ENCODE results near the gene TAF4. TPM values are rescaled to one million over a fixed set of nuclear protein-coding genes. Genes with fewer than 3 reads are reported as not detected.

Gene TAF4
- total RNA-seq, 1 experiment from 2014 or later: 94.9 TPM

- Mint-ChIP-seq H3K27ac (ENCODE audit: unreplicated experiment) (no peak overlapping the region), H3K27me3 (ENCODE audit: insufficient read depth, unreplicated experiment) (no peaks in the 10 kb centered on the region), H3K36me3 (ENCODE audit: insufficient read depth, unreplicated experiment) (peaks cover 45% of the 10 kb centered on the region), H3K9me3 (ENCODE audit: unreplicated experiment) (no peaks in the 10 kb centered on the region), H3K4me3 (ENCODE audit: unreplicated experiment) (no peak overlapping the region), H3K4me1 (ENCODE audit: low read depth, unreplicated experiment) (no peaks in the 10 kb centered on the region)
- H3K9me3 ChIP-seq: no peaks in the 10 kb centered on the region
- BruUV-seq (replicated peaks): no TSS peak
- H3K4me1 ChIP-seq: no peaks in the 10 kb centered on the region
- POLR2A ChIA-PET: no interaction called here
- H3K36me3 ChIP-seq (ENCODE audit: control insufficient read depth, insufficient read depth, low read length): 0 out of 2 replicates have a peak, but pooled peaks cover 2% of the 10 kb centered on the region
- intact Hi-C loops (cut with micrococcal nuclease; ENCODE audit: unreplicated experiment): no loop called here
- no peak overlapping the region for H3K4me3 ChIP-seq (ENCODE audit: low read depth, low read length)
- DNase-seq: no peak
- CTCF ChIA-PET: no interaction called here
- H3K27me3 ChIP-seq (replicated peaks; ENCODE audit: control insufficient read depth, insufficient read depth, low read length): no peaks in the 10 kb centered on the region
- TF ChIP-seq, protein P1, sequence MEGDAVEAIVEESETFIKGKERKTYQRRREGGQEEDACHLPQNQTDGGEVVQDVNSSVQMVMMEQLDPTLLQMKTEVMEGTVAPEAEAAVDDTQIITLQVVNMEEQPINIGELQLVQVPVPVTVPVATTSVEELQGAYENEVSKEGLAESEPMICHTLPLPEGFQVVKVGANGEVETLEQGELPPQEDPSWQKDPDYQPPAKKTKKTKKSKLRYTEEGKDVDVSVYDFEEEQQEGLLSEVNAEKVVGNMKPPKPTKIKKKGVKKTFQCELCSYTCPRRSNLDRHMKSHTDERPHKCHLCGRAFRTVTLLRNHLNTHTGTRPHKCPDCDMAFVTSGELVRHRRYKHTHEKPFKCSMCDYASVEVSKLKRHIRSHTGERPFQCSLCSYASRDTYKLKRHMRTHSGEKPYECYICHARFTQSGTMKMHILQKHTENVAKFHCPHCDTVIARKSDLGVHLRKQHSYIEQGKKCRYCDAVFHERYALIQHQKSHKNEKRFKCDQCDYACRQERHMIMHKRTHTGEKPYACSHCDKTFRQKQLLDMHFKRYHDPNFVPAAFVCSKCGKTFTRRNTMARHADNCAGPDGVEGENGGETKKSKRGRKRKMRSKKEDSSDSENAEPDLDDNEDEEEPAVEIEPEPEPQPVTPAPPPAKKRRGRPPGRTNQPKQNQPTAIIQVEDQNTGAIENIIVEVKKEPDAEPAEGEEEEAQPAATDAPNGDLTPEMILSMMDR (IDR thresholded peaks at IDR 0.05; ENCODE audit: insufficient read depth in 1 of 2, low read depth in 1 of 2, low read length in 1 of 2, severe bottlenecking in 1 of 2, unreplicated experiment in 1 of 2): no peak
Measured at GRCh38 chr20:61969806-61970205, 95.9 kb downstream of the TAF4 start.

DNA sequence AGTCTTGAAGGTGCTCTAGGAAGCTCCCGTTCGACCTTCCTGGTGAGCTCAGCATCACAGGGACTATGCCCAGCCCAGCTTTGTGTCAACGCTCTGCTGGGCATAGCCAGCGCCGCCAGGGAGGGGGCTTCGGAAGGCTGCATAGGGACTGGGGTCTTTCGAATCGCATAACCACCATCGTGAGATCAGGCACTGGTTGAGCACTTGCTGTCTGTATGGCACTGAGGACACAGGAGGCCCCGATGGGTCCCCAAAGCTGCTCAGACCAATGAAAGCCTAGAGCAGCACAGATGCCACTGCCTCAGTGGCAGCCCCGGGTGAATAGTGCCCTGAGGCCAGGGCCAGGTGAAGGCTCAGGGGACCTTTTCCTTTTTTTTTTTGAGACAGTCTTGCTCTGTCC is 96.7 kb downstream of the TAF4 start:
- Mint-ChIP-seq H3K27ac (ENCODE audit: unreplicated experiment) (no peak overlapping the region), H3K36me3 (ENCODE audit: insufficient read depth, unreplicated experiment) (peaks cover 36% of the 10 kb centered on the region), H3K4me1 (ENCODE audit: low read depth, unreplicated experiment) (no peaks in the 10 kb centered on the region), H3K9me3 (ENCODE audit: unreplicated experiment) (no peaks in the 10 kb centered on the region), H3K27me3 (ENCODE audit: insufficient read depth, unreplicated experiment) (no peaks in the 10 kb centered on the region), H3K4me3 (ENCODE audit: unreplicated experiment) (no peak overlapping the region)
- intact Hi-C loops (cut with micrococcal nuclease; ENCODE audit: unreplicated experiment): no loop called here
- H3K36me3 ChIP-seq (ENCODE audit: control insufficient read depth, insufficient read depth, low read length): no peaks in the 10 kb centered on the region
- POLR2A ChIA-PET: no interaction called here
- no TSS peak for BruUV-seq (replicated peaks)
- H3K9me3 ChIP-seq: no peaks in the 10 kb centered on the region
- H3K27me3 ChIP-seq (replicated peaks; ENCODE audit: control insufficient read depth, insufficient read depth, low read length): no peaks in the 10 kb centered on the region
- no peaks in the 10 kb centered on the region for H3K4me1 ChIP-seq
- peak in 1 of 2 experiments; percentile 34 for DNase-seq
- CTCF ChIA-PET: no interaction called here
- no peak overlapping the region for H3K4me3 ChIP-seq (ENCODE audit: low read depth, low read length)
- TF ChIP-seq, protein P1 (IDR thresholded peaks at IDR 0.05; ENCODE audit: insufficient read depth in 1 of 2, low read depth in 1 of 2, low read length in 1 of 2, severe bottlenecking in 1 of 2, unreplicated experiment in 1 of 2): no peak

DNA sequence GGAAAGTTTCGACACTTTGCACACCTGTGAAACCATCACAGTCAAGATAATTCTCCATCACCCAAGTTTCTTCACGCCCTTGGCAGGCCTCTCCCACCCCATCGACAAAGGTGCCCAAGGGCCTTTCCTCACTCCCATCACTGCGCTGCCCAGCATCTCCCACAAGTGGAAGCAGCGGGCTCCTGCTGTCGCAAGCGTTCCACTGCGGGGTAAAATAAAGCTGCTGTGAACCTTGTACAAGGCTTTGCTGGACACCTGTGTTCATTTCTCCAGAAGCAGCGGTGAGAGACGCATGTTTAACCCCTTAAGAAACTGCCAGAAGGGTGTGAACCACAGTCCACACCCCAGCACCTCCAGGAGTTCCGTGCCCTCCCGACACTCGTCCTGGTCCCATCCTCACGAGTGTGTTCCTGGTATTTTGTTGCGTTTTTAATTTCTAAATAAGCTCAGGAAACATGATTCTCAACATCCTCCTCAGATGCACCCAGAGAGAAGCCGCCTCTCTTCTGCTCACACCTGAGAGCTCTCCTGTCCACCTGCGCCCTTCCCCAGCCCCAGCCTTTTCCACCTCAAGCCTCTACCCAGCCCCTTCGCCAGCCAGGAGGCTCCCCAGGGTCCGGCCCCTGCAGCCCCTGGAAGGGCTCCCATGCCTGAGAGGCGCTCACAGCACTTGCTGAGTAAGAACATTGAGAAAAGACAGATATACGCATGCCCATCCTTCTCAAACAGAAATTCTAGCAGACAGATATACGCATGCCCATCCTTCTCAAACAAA is 97.5 kb downstream of the TAF4 start:
- TF ChIP-seq, protein P1 (IDR thresholded peaks at IDR 0.05; ENCODE audit: insufficient read depth in 1 of 2, low read depth in 1 of 2, low read length in 1 of 2, severe bottlenecking in 1 of 2, unreplicated experiment in 1 of 2): no peak
- H3K9me3 ChIP-seq: no peaks in the 10 kb centered on the region
- peak in 1 of 2 experiments; percentile 42 for DNase-seq
- H3K4me1 Mint-ChIP-seq (ENCODE audit: low read depth, unreplicated experiment): no peaks in the 10 kb centered on the region
- CTCF ChIA-PET: no interaction called here
- H3K36me3 ChIP-seq (ENCODE audit: control insufficient read depth, insufficient read depth, low read length): no peaks in the 10 kb centered on the region
- H3K27me3 Mint-ChIP-seq (ENCODE audit: insufficient read depth, unreplicated experiment): no peaks in the 10 kb centered on the region
- no peaks in the 10 kb centered on the region for H3K4me1 ChIP-seq
- no peaks in the 10 kb centered on the region for H3K9me3 Mint-ChIP-seq (ENCODE audit: unreplicated experiment)
- no peak overlapping the region for H3K4me3 ChIP-seq (ENCODE audit: low read depth, low read length)
- no peaks in the 10 kb centered on the region for H3K27me3 ChIP-seq (replicated peaks; ENCODE audit: control insufficient read depth, insufficient read depth, low read length)
- POLR2A ChIA-PET: no interaction called here
- H3K4me3 Mint-ChIP-seq (ENCODE audit: unreplicated experiment): no peak overlapping the region
- no TSS peak for BruUV-seq (replicated peaks)
- peaks cover 29% of the 10 kb centered on the region for H3K36me3 Mint-ChIP-seq (ENCODE audit: insufficient read depth, unreplicated experiment)
- intact Hi-C loops (cut with micrococcal nuclease; ENCODE audit: unreplicated experiment): no loop called here
- peak overlapping the region; percentile 14 for H3K27ac Mint-ChIP-seq (ENCODE audit: unreplicated experiment)
